ENCODE data around the gene MLEC.
A peak's percentile ranks its signal among the peaks of the same experiment; 100 is the strongest.

Gene MLEC, protein sequence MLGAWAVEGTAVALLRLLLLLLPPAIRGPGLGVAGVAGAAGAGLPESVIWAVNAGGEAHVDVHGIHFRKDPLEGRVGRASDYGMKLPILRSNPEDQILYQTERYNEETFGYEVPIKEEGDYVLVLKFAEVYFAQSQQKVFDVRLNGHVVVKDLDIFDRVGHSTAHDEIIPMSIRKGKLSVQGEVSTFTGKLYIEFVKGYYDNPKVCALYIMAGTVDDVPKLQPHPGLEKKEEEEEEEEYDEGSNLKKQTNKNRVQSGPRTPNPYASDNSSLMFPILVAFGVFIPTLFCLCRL

GRCh38 chr12:120686690-120687577 lies at the start of gene MLEC:
Gene MLEC (plus strand): TSS chr12:120687149. CDS start chr12:120687297, 148 bp downstream.
- Histone ChIP-seq H3K27ac (peak within 1 kb of the TSS; percentile 96 to 97), H3K4me3 (peak within 1 kb of the TSS; percentile 90)
- DNase-seq (ENCODE audit: low spot score) = peak; percentile 99
- TF ChIP-seq, protein P1, sequence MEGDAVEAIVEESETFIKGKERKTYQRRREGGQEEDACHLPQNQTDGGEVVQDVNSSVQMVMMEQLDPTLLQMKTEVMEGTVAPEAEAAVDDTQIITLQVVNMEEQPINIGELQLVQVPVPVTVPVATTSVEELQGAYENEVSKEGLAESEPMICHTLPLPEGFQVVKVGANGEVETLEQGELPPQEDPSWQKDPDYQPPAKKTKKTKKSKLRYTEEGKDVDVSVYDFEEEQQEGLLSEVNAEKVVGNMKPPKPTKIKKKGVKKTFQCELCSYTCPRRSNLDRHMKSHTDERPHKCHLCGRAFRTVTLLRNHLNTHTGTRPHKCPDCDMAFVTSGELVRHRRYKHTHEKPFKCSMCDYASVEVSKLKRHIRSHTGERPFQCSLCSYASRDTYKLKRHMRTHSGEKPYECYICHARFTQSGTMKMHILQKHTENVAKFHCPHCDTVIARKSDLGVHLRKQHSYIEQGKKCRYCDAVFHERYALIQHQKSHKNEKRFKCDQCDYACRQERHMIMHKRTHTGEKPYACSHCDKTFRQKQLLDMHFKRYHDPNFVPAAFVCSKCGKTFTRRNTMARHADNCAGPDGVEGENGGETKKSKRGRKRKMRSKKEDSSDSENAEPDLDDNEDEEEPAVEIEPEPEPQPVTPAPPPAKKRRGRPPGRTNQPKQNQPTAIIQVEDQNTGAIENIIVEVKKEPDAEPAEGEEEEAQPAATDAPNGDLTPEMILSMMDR (IDR thresholded peaks at IDR 0.05) = peak; percentile 6

- Histone ChIP-seq H3K4me3 (peak within 1 kb of the TSS; percentile 68), H3K27ac (no peak within 1 kb of the TSS)
- no peak for DNase-seq (ENCODE audit: low spot score)
- TF ChIP-seq, protein P1 (IDR thresholded peaks at IDR 0.05) = no peak
Observed at GRCh38 chr12:120639771-120640721, 46.9 kb upstream of the MLEC start, which contains the start of gene CABP1. Gene CABP1 (plus strand): TSS chr12:120640626. CDS start chr12:120640686, 60 bp downstream.

GRCh38 chr12:120640861-120641833 lies 45.8 kb upstream of the MLEC start:
- Histone ChIP-seq H3K4me3 (peak overlapping the region; percentile 68), H3K27ac (no peak overlapping the region)
- no peak for DNase-seq (ENCODE audit: low spot score)
- TF ChIP-seq, protein P1 (IDR thresholded peaks at IDR 0.05) = no peak

DNA sequence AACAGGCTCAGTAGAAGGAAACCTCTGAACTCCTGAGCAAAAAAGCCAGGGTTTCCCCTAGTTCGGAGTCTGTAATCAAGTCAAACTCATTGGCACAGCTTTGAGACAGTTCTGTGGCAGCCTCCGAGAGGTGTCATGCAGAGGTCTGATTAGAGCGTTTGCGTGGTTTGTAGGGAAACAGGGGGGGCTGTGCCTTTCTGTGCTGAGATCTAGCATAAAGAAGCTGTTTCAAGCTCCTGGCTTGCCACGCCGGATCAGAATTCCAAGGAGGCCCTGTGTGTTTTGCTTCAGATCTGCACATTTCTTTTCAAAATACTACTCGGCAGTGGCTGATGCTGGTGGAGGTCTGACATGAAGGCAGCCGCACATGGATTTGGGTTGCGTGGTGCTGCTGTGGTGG lies 44.8 kb upstream of the MLEC start:
- no peak for DNase-seq (ENCODE audit: low spot score)
- TF ChIP-seq, protein P1 (IDR thresholded peaks at IDR 0.05) = no peak
- H3K27ac ChIP-seq = no peak overlapping the region
- no peak overlapping the region for H3K4me3 ChIP-seq

DNA sequence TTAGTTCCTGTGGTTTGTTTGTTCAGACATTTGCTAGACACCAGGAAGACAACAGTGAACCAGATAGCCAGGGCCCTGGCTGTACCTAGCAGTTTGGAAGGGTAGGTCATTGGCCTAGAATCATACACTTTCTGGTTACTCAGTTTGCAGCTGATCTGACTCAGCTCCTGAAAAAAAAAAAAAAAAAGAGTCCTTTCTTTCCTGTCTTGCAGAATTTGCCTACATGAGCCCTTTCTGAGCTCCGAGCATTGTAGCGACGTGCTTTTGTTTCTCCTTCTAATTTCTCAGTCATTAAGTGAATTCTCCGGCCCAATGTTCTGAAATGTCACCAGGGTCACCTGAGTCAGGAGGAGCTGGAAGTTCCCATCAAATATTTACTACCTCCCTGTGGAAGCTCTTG lies 44.1 kb upstream of the MLEC start:
- Histone ChIP-seq H3K4me3 (no peak overlapping the region), H3K27ac (no peak overlapping the region)
- no peak for DNase-seq (ENCODE audit: low spot score)
- TF ChIP-seq, protein P1 (IDR thresholded peaks at IDR 0.05) = no peak

All from coronary artery (tissue), 2 donors.